PC-9 (cell line): ENCODE measurements around the gene TPCN2.

ENCODE experiments used
- CTCF ChIP-seq: fragments of 200-600 bp; sonication (generic); conservative IDR thresholded peaks from 2 replicates; pipeline ENCODE4 v1.6.1; 2017; ENCODE audit warnings: mixed run types, antibody characterized with exemption, mild to moderate bottlenecking, moderate library complexity
- EZH2 ChIP-seq: fragments of 200-600 bp; sonication (generic); IDR thresholded peaks from 2 replicates; pipeline ENCODE4 v1.8.0; 2017; ENCODE audit warnings: antibody characterized with exemption, low read depth

GRCh38 chr11:69130654-69131053 lies 81.9 kb downstream of the TPCN2 start:
- TF ChIP-seq CTCF (no peak), EZH2 (no peak)
